DND-41 (cell line): ENCODE results near the gene MFSD2A.

Experiments used
- ATAC-seq: fragments of 200-7000 bp; cut with Tn5 transposase; 3 replicates; pipeline ENCODE4 v1.9.1; 2021; ENCODE audit warnings: low read depth; ENCODE audit not compliant: insufficient read depth
- DNase-seq: peaks from one replicate; pipeline ENCODE4 v3.0.0-alpha.2; 2020
- H2AFZ ChIP-seq: 2 replicates; pipeline ENCODE4 v1.6.0; 2012; ENCODE audit warnings: low read depth, low read length
- H3K27ac ChIP-seq: 2 replicates; pipeline ENCODE4 v1.5.1; 2012; ENCODE audit warnings: low read length, inconsistent platforms
- H3K27me3 ChIP-seq: fragments of 200-600 bp; sonication (generic); 2 replicates; pipeline ENCODE4 v1.6.0; 2012; ENCODE audit warnings: low read length, mild to moderate bottlenecking, inconsistent platforms; ENCODE audit not compliant: insufficient read depth, poor library complexity
- H3K36me3 ChIP-seq: 2 replicates; pipeline ENCODE4 v1.5.1; 2012; ENCODE audit warnings: low read length, inconsistent platforms; ENCODE audit not compliant: insufficient read depth
- H3K4me1 ChIP-seq: 2 replicates; pipeline ENCODE4 v1.5.1; 2012; ENCODE audit warnings: mild to moderate bottlenecking, low read length; ENCODE audit not compliant: insufficient read depth
- H3K4me2 ChIP-seq: 2 replicates; pipeline ENCODE4 v1.6.0; 2012; ENCODE audit warnings: mild to moderate bottlenecking, moderate library complexity, low read length, inconsistent platforms; ENCODE audit not compliant: insufficient read depth
- H3K4me3 ChIP-seq, 2 experiments: fragments of 200-600 bp in 1 of 2; shearing (Covaris generic) in 1 of 2; 2 replicates each; pipeline ENCODE4 v1.5.1; 2012 to 2016; ENCODE audit warnings: inconsistent platforms in 2 of 2, low read length in 2 of 2, mild to moderate bottlenecking in 2 of 2, low read depth in 1 of 2, moderate library complexity in 1 of 2
- H3K79me2 ChIP-seq: 2 replicates; pipeline ENCODE4 v1.6.0; 2012; ENCODE audit warnings: low read length, inconsistent platforms; ENCODE audit not compliant: insufficient read depth
- H3K9ac ChIP-seq: 2 replicates; pipeline ENCODE4 v1.6.0; 2012; ENCODE audit warnings: low read depth, mild to moderate bottlenecking, inconsistent platforms, low read length, moderate library complexity
- H3K9me3 ChIP-seq: 2 replicates; pipeline ENCODE4 v1.5.1; 2012; ENCODE audit warnings: low read length, moderate library complexity, mild to moderate bottlenecking, inconsistent platforms; ENCODE audit not compliant: insufficient read depth, severe bottlenecking
- H4K20me1 ChIP-seq: 2 replicates; pipeline ENCODE4 v1.6.0; 2012; ENCODE audit warnings: low read length; ENCODE audit not compliant: insufficient read depth
- CTCF ChIP-seq: IDR thresholded peaks from 2 replicates; pipeline ENCODE4 v1.5.1; 2012; ENCODE audit warnings: borderline replicate concordance, low read length, moderate library complexity, mild to moderate bottlenecking; ENCODE audit not compliant: poor library complexity, severe bottlenecking; ENCODE audit errors: extremely low read depth
- EZH2 ChIP-seq: IDR thresholded peaks from 3 replicates; pipeline ENCODE4 v1.6.1; 2012; ENCODE audit warnings: borderline replicate concordance, low read depth, mild to moderate bottlenecking, moderate library complexity, low read length, inconsistent platforms; ENCODE audit not compliant: severe bottlenecking

The MFSD2A gene

GRCh38 chr1:39947260-39947659, 7.7 kb upstream of the MFSD2A start:
- no peaks in the 10 kb centered on the region for H3K9me3 ChIP-seq
- H3K4me1 ChIP-seq, result no peaks in the 10 kb centered on the region
- H3K4me2 ChIP-seq, result no peak overlapping the region
- TF ChIP-seq CTCF, result no peak
- TF ChIP-seq EZH2, result no peak
- peaks cover 21% of the 10 kb centered on the region for H3K27me3 ChIP-seq
- no peak for ATAC-seq
- H3K79me2 ChIP-seq, result no peaks in the 10 kb centered on the region
- no peak overlapping the region for H2AFZ ChIP-seq
- H3K27ac ChIP-seq, result no peak overlapping the region
- H3K4me3 ChIP-seq, result no peak overlapping the region
- H3K36me3 ChIP-seq, result no peaks in the 10 kb centered on the region
- no peak for DNase-seq
- H3K9ac ChIP-seq, result no peak overlapping the region
- no peaks in the 10 kb centered on the region for H4K20me1 ChIP-seq

GRCh38 chr1:39949891-39950290, 5.1 kb upstream of the MFSD2A start:
- H3K36me3 ChIP-seq, result no peaks in the 10 kb centered on the region
- peaks cover 5% of the 10 kb centered on the region for H3K27me3 ChIP-seq
- H3K9me3 ChIP-seq, result no peaks in the 10 kb centered on the region
- no peaks in the 10 kb centered on the region for H3K79me2 ChIP-seq
- no peak overlapping the region for H2AFZ ChIP-seq
- TF ChIP-seq CTCF, result no peak
- no peak for TF ChIP-seq EZH2
- ATAC-seq, result no peak
- DNase-seq, result no peak
- no peak overlapping the region for H3K9ac ChIP-seq
- H3K4me2 ChIP-seq, result no peak overlapping the region
- H4K20me1 ChIP-seq, result no peaks in the 10 kb centered on the region
- peaks cover 6% of the 10 kb centered on the region for H3K4me1 ChIP-seq
- H3K27ac ChIP-seq, result no peak overlapping the region
- no peak overlapping the region for H3K4me3 ChIP-seq

GRCh38 chr1:39951926-39952325, 3.0 kb upstream of the MFSD2A start:
- Histone ChIP-seq H3K27me3 (peaks cover 16% of the 10 kb centered on the region), H3K4me3 (no peak overlapping the region), H3K9me3 (no peaks in the 10 kb centered on the region), H2AFZ (no peak overlapping the region), H3K36me3 (no peaks in the 10 kb centered on the region), H4K20me1 (peaks cover under 1% of the 10 kb centered on the region; the same call in 1 of the 2 replicates), H3K4me2 (no peak overlapping the region), H3K9ac (no peak overlapping the region), H3K4me1 (peaks cover 22% of the 10 kb centered on the region), H3K27ac (no peak overlapping the region), H3K79me2 (no peaks in the 10 kb centered on the region)
- ATAC-seq, result no peak
- DNase-seq, result no peak
- TF ChIP-seq CTCF, result no peak
- no peak for TF ChIP-seq EZH2

GRCh38 chr1:39952359-39953110, 2.4 kb upstream of the MFSD2A start:
- Histone ChIP-seq H3K27me3 (peaks cover 16% of the 10 kb centered on the region), H3K79me2 (no peaks in the 10 kb centered on the region), H3K4me3 (no peak overlapping the region), H3K36me3 (no peaks in the 10 kb centered on the region), H3K27ac (no peak overlapping the region), H3K4me1 (peaks cover 22% of the 10 kb centered on the region), H3K9me3 (no peaks in the 10 kb centered on the region), H3K9ac (no peak overlapping the region), H4K20me1 (peaks cover 5% of the 10 kb centered on the region; the same call in 1 of the 2 replicates), H3K4me2 (no peak overlapping the region), H2AFZ (no peak overlapping the region)
- ATAC-seq (no peak), DNase-seq (no peak)
- no peak for TF ChIP-seq CTCF
- no peak for TF ChIP-seq EZH2
